ENCODE data around the gene ATG2A. TPM values are rescaled to one million over a fixed set of nuclear protein-coding genes. Genes with fewer than 3 reads are reported as not detected.

ATG2A gene
- total and polyA plus RNA-seq, 2 donors (not counting 3 experiments of a cell fraction or from before 2014, with no cell fraction given), result 13.4 to 24.3 TPM

DNA sequence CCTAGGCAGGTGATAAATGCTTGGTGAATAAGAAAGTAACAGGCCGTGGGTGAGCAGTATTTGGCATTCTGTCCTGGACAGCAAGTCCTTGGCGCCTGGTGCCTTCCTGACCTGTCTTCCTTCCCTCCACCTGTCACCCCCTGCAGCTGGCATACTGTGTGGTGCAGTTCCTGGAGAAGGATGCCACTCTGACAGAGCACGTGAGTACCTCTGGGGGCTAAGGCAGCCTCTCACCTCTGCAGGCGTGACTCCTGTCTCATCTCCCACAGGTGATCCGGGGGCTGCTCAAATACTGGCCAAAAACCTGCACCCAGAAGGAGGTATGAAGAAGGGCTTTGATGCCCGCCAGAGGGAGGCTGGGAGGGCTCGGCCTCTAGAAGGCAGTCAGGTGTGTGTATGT is 14.3 kb upstream of the ATG2A start:
- dilution Hi-C loops (cut with MboI; ENCODE audit: extremely low pct_ligation_motif_present, low sequenced_read_pairs), result no loop called here
- Histone ChIP-seq H3K9me1 (replicated peaks; ENCODE audit: control insufficient read depth, extremely low read depth, insufficient read depth, low read length) (no peaks in the 10 kb centered on the region), H2AFZ (ENCODE audit: low read depth, low read length) (no peak overlapping the region), H3K4me1 (ENCODE audit: control insufficient read depth, extremely low read depth, insufficient read depth, low read length) (no peaks in the 10 kb centered on the region), H3K9ac (replicated peaks; ENCODE audit: extremely low read depth, insufficient read depth, low read length) (no peak overlapping the region), H3K9me3 (replicated peaks; ENCODE audit: control insufficient read depth, insufficient read depth, low read length) (no peaks in the 10 kb centered on the region), H3K27me3 (ENCODE audit: control insufficient read depth in 2 of 2, insufficient read depth in 2 of 2, low read length in 2 of 2) (no peaks in the 10 kb centered on the region), H4K20me1 (replicated peaks; ENCODE audit: control insufficient read depth, extremely low read depth, insufficient read depth, low read length) (no peaks in the 10 kb centered on the region), H3K27ac (ENCODE audit: insufficient read depth, low read depth, low read length) (no peak overlapping the region), H3K36me3 (ENCODE audit: control insufficient read depth in 2 of 2, extremely low read depth in 1 of 2, insufficient read depth in 2 of 2, low read length in 2 of 2) (peaks cover 3 to 38% of the 10 kb centered on the region in 2 experiments), H3K4me2 (ENCODE audit: insufficient read depth, low read length) (no peak overlapping the region), H3K4me3 (replicated peaks in 1 of 3; ENCODE audit: insufficient read depth in 1 of 3, low read depth in 1 of 3, low read length in 3 of 3) (no peak overlapping the region), H3K79me2 (ENCODE audit: control insufficient read depth, insufficient read depth, low read length) (no peaks in the 10 kb centered on the region)
- intact Hi-C loops (cut with micrococcal nuclease), result no loop called here
- ChIA-PET CTCF (interaction anchor here (0.8 kb wide), 1 partner anchor 65 kb away, joined by 3 read pairs; the partner anchor contains the start of gene BATF2), POLR2A (no interaction called here)
- TF ChIP-seq, protein P1, sequence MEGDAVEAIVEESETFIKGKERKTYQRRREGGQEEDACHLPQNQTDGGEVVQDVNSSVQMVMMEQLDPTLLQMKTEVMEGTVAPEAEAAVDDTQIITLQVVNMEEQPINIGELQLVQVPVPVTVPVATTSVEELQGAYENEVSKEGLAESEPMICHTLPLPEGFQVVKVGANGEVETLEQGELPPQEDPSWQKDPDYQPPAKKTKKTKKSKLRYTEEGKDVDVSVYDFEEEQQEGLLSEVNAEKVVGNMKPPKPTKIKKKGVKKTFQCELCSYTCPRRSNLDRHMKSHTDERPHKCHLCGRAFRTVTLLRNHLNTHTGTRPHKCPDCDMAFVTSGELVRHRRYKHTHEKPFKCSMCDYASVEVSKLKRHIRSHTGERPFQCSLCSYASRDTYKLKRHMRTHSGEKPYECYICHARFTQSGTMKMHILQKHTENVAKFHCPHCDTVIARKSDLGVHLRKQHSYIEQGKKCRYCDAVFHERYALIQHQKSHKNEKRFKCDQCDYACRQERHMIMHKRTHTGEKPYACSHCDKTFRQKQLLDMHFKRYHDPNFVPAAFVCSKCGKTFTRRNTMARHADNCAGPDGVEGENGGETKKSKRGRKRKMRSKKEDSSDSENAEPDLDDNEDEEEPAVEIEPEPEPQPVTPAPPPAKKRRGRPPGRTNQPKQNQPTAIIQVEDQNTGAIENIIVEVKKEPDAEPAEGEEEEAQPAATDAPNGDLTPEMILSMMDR (IDR thresholded peaks at IDR 0.05; ENCODE audit: extremely low read depth in 1 of 2, insufficient read depth in 1 of 2, low read depth in 1 of 2, low read length in 2 of 2), result no peak
- TF ChIP-seq EZH2 (IDR thresholded peaks at IDR 0.05; ENCODE audit: borderline replicate concordance, low read depth, low read length, severe bottlenecking) (no peak), GATA2 (IDR thresholded peaks at IDR 0.05; ENCODE audit: insufficient read depth, insufficient read length, low read depth, low read length) (no peak), JUN (IDR thresholded peaks at IDR 0.05; ENCODE audit: borderline replicate concordance, insufficient read depth, insufficient read length, low read depth) (no peak), POLR2AphosphoS5 (IDR thresholded peaks at IDR 0.05; ENCODE audit: insufficient read depth, low read depth, low read length) (no peak), FOS (IDR thresholded peaks at IDR 0.05; ENCODE audit: borderline replicate concordance, insufficient read depth, low read length) (no peak), POLR2A (IDR thresholded peaks at IDR 0.05; ENCODE audit: low read depth, low read length) (no peak), MYC (IDR thresholded peaks at IDR 0.05; ENCODE audit: low read depth, low read length) (no peak)
- TF ChIP-seq, protein P2, sequence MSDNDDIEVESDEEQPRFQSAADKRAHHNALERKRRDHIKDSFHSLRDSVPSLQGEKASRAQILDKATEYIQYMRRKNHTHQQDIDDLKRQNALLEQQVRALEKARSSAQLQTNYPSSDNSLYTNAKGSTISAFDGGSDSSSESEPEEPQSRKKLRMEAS (IDR thresholded peaks at IDR 0.05; ENCODE audit: insufficient read depth, insufficient read length), result no peak
- BruUV-seq (replicated peaks), result no TSS peak
- FAIRE-seq (no peak), DNase-seq (ENCODE audit: low read depth, low spot score) (no peak)
